Measurements from ENCODE around the gene TEKT3. TPM values are rescaled to one million over a fixed set of nuclear protein-coding genes. Genes with fewer than 3 reads are reported as not detected.

Gene TEKT3
- total RNA-seq, 1 donor from 2014 or later: 0.40 TPM

DNA sequence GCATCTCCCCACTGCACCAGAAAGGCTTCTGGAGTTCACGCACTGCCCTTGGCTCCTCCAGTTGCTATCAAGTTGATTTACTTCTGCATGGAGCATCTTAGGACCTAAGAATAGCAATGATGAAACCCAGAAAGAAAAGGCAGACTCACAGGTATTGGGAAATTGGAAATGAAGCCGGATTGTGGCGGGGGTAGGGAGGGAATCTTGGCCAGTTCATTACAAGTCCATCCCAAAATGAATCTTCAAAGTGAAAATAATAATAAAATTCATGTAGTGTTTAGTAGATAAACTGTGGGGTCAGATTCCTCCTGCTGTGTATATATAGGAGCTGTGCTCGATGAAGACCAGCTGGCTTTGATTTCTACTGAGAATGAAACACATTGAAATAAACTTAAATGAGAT is 33.7 kb downstream of the TEKT3 start:
- no peak for ATAC-seq
- DNase-seq: no peak

DNA sequence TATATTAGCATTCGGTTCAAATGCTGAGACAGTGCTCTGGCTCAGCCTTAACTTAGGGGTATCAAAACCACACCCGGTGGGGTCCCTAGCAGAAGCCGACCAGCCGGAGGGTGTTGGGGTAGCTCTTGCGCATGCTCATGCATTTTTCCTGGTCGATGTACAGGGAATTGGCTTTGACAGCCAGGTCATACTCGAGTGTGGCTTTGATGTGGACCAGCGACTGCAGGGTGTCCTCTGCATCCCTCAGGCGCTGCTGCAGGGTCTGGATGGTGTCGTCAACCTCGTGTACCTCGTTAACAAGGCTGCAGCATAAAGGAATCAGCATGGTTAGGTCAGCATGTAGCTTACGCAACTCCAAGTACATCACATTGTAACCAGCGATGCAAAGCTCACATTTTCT is 37.5 kb downstream of the TEKT3 start:
- ATAC-seq (no peak), DNase-seq (no peak)
- intact Hi-C loops (cut with micrococcal nuclease): no loop called here

More for the DNA sequence above, 33.7 kb downstream of the TEKT3 start:
- intact Hi-C loops (cut with micrococcal nuclease): no loop called here

DNA sequence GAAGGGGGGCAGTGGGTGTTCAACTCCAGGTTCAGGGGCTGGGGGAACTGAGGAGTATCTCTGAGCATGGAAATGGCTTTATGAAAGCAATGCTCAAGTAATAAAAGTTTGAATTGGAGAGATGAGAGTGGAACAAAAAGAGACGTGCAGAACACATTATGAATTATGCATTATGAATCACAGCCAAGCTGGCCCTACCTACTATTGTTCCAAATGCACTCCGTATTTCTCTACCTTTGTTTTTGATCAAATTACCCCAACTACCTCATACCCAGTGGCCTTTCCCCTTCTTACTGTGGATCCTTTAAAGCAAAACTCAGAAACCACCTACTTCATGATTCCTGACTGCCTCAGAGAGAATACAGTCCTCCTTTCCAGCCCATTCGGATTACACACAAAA is 38.1 kb downstream of the TEKT3 start:
- ATAC-seq: no peak
- DNase-seq: no peak
- intact Hi-C loops (cut with micrococcal nuclease): no loop called here

DNA sequence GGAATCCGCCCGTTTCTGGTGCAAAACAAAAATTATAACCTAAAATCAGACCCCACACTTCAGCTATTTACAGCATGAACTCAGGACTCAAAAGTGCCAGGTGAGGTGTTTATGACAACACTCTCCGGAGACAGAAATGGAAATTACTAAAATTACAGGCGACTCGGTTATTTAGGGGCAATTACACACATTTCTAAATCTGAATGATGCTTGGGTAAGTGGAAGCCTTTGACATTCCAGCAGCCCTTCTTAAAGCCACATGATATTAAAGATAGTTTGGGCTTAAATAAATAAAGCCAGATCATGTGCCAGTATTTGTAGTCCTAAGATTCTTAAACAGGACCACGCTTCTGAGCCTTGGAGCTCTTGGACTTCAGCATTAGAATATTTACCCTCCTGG is 39.6 kb downstream of the TEKT3 start:
- DNase-seq (no peak), ATAC-seq (no peak)
- intact Hi-C loops (cut with micrococcal nuclease): no loop called here

DNA sequence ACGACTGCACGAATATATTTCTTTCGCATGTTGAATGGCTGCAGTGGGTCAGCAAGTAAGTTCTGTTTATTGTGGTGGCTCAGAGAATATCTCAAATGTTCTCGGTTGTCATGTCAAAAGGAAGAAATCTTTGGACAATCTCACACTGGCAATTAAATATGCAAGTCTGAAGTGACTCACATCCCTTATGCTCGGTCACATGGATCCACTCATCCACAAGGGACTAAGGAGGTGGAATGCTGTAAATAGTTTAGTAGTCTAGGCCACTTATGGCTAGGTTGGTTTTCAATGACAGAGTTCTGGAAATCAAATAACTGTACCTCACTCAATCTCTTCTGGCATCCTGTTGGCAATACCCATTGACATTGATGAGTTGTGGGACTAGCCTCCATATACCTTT is 43.2 kb downstream of the TEKT3 start:
- ATAC-seq: no peak
- intact Hi-C loops (cut with micrococcal nuclease): no loop called here
- DNase-seq: no peak

DNA sequence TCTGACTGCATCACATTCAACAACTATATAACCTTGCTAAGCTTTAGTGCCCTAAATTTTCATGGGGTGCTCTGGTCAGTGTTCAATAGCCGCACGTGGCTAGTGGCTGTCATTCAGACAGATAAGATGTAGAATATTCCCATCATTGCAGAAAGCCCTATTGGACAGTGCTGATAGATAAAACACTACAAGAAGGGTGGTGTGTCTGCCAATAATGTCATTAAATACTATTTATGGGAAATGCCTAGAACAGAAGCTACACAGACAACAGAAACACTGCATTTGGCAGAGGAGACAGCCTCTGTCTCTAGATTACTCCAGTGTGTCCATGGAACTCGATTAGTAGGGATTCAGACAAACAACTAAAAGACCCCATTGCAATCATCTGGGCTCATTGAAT is 47.8 kb downstream of the TEKT3 start:
- intact Hi-C loops (cut with micrococcal nuclease): no loop called here
- DNase-seq (no peak), ATAC-seq (peak; percentile 49)

DNA sequence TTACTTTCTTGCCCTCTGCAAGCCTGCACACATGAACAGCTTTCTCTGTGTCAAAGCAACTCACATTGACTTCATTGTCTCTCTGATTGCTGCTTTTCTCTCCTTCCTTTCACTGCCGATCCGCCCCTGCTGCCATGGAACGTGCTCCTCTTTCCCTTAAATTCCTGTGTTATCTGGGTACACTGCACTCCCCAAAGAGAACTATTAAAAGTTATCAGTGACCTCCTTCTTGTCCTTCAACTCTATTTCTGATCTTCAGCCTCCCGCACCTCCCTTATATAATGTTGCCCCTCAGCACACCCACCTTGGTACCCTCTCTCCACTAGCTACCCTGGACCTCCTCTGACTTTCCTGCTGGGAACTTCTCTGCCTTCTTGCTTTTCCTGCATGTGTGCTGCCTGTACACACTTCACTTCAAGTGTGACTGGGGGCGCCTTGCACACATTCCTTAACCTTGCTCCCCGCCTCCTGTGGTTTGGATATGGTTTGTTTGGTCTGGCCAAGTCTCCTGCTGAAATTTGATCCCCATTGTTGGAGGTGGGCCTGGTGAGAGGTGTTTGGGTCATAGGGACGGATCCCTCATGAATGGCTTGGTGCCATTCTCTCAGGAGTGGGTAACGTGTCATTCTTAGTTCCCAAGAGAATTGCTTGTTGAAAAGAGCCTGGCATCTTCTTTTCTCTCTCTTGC is 49.6 kb downstream of the TEKT3 start:
- peak; percentile 80 for ATAC-seq
- intact Hi-C loops (cut with micrococcal nuclease): no loop called here
- DNase-seq: peak; percentile 39

DNA sequence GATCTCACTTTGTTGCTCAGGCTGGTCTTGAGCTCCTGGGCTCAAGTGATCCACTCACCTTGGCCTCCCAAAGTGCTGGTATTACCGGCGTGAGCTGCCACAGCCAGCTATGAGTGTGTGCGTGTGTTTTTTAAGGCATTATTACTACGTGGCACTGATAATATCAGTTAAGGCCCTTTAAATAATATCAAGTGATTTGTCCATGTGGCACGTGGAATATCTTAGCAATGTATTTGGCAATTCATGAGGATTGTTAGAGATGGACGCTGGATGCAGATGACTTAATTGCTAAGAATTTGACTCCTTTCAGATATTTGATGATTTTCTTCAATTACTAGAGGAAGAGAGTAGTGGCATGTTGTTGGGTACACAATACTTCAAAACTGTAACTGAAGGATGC is 50.8 kb downstream of the TEKT3 start:
- DNase-seq (no peak), ATAC-seq (no peak)
- intact Hi-C loops (cut with micrococcal nuclease): no loop called here

DNA sequence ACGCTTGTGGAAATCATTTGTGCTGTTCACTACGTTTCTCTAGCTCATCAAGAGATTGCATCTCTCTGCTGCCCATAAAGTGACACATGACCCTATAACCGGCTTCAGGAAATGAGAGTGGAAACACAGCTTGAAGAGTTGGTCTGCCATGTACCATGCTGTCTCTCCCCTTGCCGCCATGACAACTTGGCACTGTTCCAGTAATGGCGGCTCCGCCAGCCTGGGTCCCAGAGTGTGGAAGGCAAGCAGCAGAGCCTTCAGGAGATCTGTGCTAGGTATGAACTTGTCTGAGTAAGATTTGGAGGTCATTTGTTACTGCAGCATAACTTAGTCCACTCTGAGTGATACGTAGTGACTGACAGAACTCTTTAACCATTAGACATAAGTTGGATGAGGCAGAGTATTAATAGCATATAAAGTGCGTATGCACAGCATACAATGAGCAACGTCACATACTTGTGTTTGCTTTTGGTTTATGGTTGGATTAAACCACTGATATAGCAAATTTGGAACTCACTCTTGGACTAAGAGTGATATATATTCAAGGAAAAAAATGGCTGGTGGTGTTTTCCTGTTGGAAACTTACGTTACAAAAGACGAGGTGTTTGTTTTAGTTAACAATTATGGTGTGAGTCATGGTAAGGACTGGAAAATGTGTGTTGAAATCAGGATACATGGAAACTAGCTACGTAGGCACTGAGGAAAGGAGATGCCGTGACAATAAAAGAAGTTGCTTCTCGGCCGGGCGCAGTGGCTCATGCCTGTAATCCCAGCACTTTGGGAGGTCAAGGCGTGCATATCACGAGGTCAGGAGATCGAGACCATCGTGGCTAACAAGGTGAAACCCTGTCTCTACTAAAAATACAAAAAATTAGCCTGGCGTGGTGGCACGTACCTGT is 51.9 kb downstream of the TEKT3 start:
- no peak for ATAC-seq
- intact Hi-C loops (cut with micrococcal nuclease): no loop called here
- no peak for DNase-seq

DNA sequence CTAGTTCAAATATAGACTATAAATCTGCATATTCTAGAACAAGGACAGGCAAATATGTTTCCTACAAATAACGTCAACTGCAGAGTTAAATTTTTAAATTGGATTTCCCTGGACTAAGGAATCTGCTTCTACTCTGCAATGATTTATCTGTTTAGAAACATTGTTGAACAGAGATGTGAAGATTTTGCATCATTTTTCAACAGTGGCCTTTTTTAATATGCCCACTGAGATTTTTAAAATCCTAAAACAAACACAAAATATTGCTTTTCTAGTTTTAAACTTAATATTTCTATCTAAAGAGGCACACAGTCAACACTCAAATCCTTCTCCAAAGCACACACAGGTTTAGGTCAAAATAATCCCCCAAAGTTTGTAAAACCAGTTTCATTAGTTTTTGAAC is 52.5 kb downstream of the TEKT3 start:
- no peak for DNase-seq
- no peak for ATAC-seq
- intact Hi-C loops (cut with micrococcal nuclease): no loop called here

DNA sequence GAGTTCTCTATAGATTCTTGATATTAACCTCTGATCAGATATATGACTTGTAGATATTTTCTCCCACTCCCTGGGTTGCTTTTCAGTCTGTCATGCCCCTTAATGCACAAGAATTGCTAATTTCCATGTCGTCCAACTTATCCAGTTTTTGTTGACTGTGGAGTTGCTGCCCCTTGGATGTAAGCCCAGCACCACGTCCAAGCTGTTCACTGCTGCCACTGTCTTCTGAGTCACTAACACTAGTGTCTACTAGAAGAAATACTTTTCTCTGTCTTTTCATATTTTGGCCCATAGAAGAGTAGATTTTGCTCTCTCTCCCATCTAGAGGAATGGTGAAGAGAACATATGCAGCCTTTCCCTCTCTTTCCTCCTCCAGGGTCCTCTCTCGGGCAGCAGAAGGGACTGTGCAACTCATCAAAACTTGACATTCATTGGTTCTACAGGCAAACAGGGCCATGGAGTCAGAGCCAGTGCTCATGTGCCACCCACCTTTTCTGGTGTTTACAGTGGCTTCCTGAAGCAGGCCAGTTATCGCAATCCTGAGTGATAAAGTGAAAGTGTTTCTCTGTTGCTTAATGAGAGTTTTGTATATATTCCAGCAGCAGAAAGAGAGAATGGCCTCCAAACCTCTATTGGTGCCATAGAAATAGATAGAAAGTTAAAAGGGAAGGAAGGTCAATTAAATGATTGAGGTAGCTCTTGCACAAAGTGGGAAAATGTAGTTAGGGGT is 53.7 kb downstream of the TEKT3 start:
- ATAC-seq (peak; percentile 6), DNase-seq (peak; percentile 47)
- intact Hi-C loops (cut with micrococcal nuclease): no loop called here

DNA sequence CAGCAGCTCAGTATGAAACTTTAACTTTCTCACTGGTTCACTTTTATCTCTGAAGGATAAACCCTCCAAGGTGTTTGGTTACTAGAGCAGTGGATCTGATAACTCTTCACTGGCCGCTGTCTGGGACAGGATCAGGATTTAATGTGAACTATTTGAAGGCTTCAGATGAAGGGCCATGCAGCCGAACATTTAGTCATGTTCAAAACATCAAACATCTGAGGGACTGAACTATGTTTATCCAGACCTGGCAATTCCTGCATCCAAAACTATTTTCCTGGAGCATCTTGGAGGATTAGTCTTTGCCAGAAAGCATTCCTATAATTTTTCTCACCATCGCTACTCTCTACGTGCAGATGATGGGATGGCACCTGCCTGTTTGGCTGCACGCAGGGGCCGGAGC is 55.9 kb downstream of the TEKT3 start:
- ATAC-seq (no peak), DNase-seq (no peak)
- intact Hi-C loops (cut with micrococcal nuclease): no loop called here

DNA sequence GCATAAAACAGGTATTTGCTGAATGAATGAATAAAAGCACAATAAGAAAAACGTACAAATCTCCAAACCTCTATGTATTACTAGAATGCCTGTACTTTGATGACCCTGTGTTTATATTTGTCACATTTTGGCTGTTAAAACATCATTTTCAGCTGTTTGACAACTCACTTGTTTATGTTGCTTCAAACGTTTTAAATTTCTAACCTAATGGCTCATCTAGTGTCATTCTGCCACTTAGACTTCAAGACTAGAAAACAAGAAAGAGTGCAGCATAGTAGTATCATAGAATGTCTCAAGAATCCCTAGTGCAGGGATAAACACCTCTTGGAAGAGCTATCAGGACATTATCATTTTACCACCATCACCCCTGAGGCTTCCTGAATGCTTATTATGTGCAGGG is 56.9 kb downstream of the TEKT3 start:
- ATAC-seq: no peak
- no peak for DNase-seq
- intact Hi-C loops (cut with micrococcal nuclease): no loop called here

DNA sequence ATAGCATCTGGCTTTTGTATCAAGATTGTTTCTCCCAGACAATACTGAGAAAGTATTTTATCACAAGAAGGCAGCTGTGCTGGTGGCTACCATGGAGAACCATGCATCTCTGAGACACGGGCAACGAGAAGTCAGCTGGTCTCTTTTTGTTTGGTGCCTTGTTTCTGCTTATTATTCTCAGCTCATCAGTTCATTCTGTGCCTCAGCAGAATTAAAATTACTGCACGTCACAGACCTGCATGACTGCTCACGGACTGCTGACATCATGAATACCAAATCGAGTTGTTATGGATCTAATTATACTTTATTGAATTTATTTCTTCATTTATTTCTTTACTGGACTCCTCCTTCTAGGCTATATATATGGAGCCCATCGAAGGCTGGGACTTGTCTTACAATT is 57.3 kb downstream of the TEKT3 start:
- intact Hi-C loops (cut with micrococcal nuclease): no loop called here
- no peak for DNase-seq
- no peak for ATAC-seq

DNA sequence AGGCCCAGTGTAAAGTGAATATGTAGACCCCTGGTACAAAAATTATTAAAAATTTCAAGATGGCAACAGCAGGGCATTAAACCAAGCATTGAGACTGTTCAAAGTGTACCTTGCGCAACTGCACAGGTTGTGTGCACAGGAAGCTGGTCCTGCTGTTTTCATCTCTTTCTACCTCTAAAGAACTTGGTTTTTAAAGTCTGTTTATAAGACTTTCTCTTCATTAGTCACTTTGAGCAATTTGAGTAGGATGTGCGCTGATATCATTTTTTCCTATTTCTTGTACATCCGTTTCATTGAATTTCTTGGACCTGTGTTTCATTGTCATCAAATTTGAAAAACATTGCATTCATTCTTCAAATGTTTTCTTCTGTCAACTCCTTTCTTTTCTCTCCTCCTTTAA is 59.5 kb downstream of the TEKT3 start:
- intact Hi-C loops (cut with micrococcal nuclease): no loop called here
- ATAC-seq (no peak), DNase-seq (no peak)

DNA sequence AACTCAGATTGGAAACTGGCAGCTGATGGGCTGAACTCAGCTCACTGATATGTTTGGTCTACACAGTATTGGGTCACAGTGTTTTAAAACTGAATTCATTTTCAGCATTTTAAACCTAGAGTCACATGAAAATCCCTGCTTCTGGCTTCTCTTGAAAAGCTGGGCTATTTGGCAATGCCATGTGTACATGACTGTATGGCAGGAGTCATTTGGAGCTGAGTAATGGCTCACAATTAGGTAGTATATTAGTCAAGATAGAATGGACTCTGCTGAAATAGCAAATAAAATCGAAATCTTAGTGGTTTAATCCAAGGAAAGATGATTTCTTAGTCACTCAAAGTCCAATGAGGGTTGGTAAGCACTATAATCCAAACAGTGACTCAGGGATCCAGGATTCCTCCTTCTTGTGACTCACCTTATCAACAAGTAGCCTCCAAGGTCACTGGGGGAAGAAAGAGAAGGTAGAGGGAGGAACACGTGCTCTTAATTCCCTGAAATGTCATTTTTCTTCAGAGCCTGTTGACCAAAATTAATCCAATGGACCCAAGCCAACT is 62.4 kb downstream of the TEKT3 start:
- ATAC-seq (no peak), DNase-seq (no peak)
- intact Hi-C loops (cut with micrococcal nuclease): no loop called here

DNA sequence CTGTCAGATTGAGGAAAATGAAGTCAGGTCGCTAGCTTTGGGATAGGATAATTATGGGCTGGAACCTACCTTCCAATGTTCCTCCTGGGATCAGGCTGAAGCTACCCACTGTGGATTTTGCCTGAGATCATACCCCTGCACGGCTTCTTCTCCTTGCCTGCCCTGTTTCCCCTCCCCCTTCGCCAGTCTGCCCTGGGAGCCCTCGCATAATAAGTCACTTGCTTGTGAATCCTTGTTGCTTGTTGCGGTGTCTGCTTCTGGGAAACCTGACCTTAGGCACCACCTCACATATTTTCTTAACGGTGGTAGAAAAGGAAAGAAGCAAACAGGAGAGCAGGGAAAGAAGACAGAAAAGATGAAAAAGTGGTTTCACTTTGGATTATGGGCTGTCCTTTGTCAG is 63.0 kb downstream of the TEKT3 start:
- DNase-seq (no peak), ATAC-seq (no peak)
- intact Hi-C loops (cut with micrococcal nuclease): no loop called here

DNA sequence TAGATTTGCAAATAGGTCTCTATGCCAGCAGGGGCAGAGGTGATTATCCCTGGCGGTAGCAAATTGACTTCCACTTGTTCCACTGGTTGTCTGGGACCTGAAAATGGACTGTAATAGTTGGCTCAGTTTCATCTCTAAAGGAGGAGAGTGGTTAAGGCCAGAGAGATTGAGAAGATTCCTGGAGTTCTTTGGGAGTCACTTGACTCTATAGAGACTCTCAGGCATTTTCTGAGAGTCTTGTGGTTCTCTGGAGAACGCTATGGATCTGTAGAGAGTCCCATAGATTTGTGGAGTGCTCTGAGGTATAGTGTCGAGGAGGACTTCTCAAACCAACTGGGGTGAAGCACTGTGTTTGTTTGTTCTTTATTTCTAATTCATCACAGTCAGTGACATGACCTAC is 67.4 kb downstream of the TEKT3 start:
- ATAC-seq: no peak
- DNase-seq: no peak
- intact Hi-C loops (cut with micrococcal nuclease): no loop called here

DNA sequence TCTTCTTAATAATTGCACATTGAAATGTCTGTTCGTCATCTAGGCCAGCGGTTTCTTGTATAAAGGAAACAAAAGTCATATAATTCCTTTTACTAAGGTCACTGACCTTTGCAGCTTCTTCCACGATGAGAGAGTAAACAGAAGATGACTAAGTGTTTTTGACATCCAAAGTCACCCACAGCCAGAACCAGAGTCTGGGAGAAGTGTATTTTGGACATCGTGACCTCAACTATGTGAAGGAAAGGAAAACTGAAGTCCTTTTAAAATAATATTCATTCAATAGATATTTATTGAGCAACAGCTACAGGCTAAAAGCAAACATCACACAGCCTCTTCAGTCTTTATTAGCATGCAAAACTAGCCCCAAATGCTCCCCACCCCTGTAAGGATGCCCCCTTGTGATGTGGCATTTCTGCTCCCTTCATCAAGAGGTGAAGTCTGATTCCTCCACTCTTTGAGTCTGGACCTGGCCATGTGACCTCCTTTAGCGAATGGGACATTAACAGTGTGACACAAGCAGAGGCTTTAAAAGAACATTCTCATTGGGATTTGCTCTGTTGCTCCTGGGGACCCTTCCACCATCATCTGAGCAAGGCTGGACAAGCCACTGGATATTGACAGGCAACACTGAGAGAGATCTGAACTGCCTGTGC is 68.1 kb downstream of the TEKT3 start:
- intact Hi-C loops (cut with micrococcal nuclease): no loop called here
- ATAC-seq (no peak), DNase-seq (no peak)

All from left ventricle myocardium superior (tissue), 1 donor.